ENCODE measurements around the gene MUC20.
"Not testable (repeated sequence)": the region's sequence is repeated elsewhere in the genome, so short reads cannot be mapped to it uniquely, and the experiment has no call there.

Gene MUC20, protein sequence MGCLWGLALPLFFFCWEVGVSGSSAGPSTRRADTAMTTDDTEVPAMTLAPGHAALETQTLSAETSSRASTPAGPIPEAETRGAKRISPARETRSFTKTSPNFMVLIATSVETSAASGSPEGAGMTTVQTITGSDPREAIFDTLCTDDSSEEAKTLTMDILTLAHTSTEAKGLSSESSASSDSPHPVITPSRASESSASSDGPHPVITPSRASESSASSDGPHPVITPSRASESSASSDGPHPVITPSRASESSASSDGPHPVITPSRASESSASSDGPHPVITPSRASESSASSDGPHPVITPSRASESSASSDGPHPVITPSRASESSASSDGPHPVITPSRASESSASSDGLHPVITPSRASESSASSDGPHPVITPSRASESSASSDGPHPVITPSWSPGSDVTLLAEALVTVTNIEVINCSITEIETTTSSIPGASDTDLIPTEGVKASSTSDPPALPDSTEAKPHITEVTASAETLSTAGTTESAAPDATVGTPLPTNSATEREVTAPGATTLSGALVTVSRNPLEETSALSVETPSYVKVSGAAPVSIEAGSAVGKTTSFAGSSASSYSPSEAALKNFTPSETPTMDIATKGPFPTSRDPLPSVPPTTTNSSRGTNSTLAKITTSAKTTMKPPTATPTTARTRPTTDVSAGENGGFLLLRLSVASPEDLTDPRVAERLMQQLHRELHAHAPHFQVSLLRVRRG

DNA sequence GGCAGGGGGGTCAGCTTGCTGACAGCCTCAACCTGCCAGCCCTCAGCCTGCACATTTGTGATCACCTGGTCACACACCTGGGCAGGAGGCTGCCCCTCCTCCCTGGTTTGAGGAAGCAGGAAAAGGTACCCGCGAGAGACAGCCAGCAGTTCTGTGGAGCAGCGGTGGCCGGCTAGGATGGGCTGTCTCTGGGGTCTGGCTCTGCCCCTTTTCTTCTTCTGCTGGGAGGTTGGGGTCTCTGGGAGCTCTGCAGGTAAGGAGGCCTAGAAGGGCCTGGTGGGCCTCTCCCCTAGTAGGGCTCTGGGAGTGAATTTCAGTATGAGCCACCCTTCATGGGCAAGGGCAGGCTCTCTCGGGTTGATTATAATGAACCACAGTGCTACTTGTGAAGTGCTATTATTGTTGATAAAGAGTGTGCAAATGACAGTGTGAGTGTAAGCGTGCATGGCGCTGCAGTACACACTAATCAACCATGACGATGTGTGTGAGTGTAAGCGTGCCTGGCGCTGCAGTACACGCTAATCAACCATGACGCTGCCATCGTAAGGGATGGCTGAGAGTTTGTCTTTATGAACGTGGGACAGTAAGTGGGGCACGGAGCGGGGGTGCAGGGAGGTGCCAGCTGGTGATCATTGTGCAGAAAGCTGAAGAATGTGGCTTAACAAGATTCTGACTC, at the start of gene MUC20:
MUC20 (plus strand) TSS at position 148 of the 676 bp plus-strand sequence; CDS start at position 178, 30 bp downstream.
- DNase-seq: not testable (repeated sequence)

DNA sequence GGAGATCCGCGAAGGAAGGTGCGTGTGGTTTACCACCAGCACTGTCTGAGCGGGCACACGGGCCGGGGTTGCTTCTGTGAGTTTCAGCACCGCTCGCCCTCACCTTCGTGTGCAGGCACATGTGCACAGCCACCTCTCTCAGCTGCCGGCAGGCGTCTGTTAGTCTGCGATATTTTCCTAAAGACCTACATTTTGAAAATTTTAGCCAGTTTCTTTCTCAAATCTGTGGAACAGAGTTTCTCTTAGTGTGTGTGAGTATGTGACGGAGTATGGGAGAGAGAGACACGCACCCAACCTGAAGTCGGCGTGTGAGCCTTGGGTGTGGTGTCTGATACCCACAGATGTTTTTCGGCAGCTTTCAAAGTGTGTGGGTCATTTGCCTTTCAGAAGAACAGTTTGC, 49.5 kb upstream of the MUC20 start:
- not testable (repeated sequence) for DNase-seq

DNA sequence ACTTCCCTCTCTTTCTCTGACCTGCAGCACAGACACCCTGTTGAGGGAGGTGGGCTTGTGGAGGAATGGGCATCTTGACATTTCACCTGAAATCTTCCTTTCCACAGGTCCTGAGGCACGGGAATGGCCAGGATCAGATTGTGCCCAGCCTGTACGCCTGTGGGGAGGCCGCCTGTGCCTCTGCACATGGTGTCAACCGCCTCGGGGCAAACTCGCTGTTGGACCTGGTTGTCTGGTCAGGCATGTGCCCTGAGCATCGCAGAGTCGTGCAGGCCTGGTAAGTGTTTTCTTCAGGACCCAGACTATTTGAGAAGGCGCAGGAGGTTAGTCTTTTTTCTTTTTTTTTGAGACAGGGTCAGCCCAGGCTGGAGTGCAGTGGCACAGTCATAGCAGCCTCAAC, 47.1 kb upstream of the MUC20 start:
- DNase-seq: not testable (repeated sequence)

DNA sequence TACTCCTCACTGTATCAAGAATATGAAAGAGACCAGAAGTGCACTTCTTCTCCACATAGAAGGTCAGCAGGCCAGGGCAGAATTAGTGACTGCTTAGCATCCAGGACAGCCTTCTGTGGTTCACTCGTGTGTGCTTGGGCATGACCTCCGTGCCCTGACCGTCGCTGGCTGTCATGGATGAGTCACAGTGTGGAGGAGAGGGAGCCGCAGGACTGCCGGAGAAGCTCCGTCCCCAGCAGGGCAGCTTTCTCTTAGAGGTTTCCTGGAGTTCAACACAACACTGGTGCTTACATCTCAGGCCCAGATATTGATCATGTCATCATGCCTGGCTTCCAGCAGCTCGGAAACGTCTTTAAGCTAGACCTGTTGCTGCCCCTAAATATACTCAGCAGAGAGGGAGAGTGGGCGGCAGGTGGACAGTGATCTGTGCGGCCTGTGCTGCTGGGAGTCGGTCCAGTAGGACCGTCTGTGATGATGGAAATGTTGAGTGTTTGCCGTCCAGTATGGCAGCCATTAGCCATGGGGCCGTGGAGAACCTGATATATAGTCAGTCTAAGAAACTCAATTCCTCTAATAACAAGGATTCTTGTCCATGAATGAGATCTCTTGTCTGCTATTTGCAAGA, 42.3 kb upstream of the MUC20 start:
- not testable (repeated sequence) for DNase-seq

DNA sequence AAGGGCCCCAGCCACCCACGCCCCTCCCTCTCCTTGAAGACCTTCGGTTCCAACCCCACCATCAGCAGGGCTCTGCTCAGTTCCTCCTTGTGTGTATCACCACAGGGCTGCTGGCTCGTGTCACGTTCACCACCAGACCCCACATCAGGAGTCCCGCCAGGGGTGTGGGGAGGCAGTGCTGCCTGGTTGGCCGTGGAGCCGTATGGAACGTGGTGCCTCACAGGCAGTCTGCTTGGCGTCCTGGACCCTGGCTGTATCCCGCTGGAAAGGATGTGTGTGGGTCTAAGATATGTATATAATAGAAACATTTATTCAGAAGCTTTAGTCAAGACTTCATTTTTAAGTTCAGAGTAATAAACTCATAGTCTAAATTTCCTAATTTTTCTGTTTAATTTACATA, 40.1 kb upstream of the MUC20 start:
- DNase-seq: not testable (repeated sequence)

DNA sequence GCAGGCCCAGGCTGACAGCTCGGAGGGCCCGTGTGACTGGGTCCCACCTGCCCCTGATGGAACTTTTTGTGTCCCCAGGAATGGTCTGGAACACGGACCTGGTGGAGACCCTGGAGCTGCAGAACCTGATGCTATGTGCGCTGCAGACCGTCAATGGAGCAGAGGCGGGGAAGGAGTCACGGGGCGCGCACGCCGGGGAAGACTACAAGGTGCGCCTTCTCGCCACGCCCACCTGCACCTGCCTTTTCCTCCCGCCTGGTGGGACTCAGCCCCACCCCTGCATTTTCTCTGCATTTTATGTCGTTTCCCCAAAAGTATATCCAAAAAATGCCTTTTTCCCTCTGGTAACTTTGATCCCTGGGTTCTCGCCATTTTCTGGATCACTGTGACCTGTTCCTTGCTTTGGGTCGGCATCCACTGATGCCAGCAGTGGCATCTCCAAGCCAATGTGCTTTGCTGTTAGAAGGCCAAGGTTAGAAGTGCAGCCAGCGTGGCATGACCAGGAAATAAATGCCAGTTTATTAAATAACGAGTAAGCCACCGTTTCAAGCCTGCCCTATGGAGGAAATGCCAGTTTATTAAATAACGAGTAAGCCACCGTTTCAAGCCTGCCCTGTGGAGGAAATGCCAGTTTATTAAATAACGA, 39.2 kb upstream of the MUC20 start:
- DNase-seq: not testable (repeated sequence)

DNA sequence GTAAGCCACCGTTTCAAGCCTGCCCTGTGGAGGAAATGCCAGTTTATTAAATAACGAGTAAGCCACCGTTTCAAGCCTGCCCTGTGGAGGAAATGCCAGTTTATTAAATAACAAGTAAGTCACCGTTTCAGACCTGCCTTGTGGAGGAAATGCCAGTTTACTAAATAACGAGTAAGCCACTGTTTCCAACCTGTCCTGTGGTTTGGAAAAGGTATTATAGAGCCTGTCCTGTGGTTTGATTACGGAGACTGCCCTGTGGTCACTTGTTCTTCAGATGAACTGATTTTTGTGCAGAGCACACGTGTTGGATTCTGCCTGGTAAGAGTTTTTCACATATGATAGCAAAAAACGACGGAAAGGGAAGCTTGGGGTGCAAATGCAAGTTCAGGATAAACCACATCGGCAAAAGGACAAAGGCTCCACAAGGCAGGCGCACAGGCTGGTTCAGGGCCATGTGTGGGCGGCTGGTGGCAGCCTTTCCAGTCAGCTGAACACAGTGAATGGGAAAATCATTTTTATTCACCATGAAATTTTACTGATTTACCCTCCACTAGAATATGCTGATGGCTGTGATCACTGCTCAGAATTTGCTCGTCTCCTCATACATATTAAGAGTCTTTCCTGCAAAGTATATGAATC, 38.6 kb upstream of the MUC20 start:
- not testable (repeated sequence) for DNase-seq

DNA sequence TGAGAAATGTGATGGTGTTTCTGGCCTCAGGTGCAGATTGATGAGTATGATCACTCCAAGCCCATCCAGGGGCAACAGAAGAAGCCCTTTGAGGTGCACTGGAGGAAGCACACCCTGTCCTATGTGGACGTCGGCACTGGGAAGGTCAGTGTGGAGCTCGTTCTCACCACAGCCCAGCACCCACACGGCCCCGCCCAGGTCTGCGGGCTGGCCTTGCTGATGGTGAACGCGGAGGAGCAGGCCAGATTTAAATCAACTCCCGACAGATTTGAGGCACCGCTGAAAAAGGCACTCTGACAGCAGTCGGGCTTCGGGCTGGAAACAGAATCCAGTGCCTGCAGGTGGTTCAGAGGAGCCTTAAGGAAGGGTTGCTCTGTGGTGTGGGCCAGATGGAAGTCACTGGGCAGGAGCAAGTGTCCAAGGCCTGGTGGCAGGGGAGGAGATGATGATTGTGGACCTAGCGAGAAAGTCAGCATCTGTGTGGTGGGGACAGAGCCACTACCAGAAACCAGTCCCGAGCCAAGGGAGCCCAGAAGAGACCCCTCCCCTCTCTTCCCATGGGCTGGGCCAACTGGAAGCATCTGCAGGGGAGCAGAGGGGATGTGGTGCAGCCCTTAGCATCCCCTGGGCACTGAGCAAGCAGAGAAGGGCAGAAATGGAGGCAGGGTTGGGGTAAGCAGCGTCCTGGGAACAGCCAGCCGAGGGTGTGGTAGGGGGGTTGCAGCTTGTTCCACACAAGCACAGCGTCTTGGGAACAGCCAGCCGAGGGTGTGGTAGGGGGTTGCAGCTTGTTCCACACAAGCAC, 36.9 kb upstream of the MUC20 start:
- not testable (repeated sequence) for DNase-seq

DNA sequence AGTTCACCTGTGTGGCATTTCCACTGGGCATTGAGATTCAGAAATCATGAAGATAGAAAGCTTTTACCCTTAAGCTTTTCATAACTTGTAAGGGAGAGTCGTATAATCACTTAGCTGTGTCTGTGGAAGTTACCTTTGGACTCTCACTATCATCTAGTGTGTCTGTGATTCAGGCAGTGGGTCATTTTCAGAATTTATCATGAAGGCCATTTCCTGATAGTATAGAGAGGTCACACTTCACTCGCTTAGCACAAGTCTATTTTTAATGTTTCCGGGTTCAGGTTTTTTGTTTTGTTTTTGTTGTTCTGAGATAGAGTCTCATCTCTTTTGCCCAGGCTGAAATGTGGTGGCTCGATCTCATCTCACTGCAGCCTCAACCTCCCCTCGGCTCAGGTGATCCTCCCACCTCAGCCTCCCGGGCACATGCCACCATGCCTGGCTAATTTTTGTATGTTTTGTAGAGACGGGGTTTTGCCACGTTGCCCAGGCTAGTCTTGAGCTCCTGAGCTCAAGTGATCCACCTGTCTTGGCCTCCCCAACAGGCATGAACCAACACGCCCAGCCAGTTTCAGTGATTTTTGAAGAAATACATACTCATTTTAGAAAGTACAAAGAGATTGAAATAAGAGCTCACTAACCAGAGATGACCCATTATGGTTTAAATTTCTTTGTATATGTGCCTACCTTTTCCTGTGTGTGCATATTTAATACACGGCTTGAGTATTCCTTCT, 36.1 kb upstream of the MUC20 start:
- DNase-seq: not testable (repeated sequence)

DNA sequence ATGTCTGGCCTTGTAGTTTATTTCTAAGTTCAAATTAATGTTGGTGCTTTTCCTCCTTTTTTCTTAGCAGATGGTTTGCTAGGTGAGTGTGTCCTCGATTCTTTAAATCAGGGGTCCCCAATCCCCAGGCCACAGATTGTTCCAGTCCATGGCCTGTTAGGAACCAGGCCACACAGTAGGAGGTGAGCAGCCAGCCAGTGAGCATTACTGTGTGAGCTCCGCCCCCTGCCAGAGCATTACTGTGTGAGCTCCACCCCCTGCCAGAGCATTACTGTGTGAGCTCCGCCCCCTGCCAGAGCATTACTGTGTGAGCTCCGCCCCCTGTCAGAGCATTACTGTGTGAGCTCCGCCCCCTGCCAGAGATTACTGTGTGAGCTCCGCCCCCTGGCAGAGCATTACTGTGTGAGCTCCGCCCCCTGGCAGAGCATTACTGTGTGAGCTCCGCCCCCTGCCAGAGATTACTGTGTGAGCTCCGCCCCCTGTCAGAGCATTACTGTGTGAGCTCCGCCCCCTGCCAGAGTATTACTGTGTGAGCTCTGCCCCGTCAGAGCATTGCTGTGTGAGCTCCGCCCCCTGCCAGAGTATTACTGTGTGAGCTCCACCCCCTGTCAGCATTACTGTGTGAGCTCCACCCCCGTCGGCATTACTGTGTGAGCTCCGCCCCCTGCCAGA, 34.1 kb upstream of the MUC20 start:
- not testable (repeated sequence) for DNase-seq

DNA sequence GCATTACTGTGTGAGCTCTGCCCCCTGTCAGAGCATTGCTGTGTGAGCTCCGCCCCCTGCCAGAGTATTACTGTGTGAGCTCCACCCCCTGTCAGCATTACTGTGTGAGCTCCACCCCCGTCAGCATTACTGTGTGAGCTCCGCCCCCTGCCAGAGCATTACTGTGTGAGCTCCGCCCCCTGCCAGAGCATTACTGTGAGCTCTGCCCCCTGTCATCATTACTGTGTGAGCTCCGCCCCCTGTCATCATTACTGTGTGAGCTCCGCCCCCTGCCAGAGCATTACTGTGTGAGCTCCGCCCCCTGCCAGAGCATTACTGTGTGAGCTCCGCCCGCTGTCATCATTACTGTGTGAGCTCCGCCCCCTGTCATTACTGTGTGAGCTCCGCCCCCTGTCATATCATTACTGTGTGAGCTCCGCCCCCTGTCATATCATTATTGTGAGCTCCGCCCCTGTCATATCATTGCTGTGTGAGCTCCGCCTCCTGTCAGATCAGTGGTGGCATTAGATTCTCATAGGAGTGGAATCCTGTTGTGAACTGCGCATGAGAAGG, 33.5 kb upstream of the MUC20 start:
- DNase-seq: not testable (repeated sequence)

DNA sequence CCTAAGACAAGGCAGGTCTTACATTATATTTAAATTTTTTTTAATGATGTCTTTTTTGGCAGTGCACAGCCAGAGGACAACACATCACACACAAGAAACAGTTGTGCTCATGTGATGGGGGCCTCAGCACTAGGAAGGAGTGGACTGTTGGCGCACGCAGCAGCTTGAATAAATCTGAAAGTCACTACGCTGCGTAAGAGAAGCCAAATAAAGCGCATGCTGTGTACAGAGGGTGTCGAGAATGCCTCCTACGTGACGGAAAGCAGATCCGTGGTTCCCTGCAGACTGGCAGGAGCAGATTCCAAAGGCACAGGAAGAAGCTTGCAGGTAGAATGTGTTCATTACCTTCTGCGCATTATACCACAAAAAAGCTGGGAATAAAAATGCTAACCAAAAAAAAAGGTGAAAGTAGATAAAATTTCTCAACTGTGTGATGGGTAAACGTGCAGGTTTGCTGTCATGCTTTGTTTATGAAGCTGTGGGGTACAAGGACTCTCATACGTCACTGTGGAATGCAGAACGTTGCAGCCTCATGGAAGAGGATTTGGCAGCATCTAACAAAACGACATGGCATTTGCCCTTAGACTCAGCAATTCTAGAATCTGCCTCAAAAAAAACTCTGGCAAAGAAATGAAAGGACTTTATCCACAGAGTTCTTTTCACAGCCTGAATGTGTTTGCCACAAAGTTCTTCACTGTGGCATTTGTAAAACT, 32.2 kb upstream of the MUC20 start:
- DNase-seq: not testable (repeated sequence)

DNA sequence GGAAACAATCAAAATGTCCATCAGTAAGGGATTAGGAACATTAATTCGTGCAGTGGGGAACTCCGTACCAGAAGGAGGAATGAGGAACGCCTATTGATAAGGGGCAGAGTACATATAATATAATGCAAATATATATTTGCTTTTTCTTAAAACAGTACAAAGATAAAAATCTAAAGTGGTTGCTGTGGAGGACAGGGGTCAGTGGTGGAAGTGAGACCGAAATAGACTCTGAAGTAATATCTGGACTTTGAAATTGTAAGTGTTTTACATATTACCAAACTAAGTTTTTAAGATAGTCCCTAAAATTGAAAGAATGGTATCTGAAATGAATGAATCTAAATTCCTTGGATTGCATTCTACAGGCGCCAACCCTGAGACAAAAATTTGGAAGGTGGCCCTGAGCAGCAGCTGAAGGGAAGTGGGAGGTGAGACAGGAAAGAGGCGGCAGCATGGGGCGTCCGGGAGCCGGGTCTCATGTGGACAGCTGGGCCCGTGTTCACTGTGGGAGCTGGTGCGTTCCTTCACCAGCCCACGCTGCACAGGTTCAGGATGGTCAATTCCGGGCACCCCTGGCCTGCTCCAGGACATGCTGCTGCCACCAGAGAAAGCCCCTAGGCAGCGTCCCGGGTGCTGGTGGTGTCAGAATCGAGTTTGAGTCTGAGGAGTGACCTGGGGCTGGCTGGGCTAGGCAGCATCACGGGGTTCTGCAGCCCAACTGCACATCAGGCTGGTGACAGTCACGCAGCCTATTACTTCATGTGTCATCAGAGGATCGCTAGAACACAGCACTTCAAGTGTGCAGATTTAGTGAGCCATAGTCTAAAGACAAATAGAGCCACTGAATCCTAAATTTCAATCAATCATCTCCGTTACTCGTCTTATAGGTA, 31.4 kb upstream of the MUC20 start:
- DNase-seq: not testable (repeated sequence)

DNA sequence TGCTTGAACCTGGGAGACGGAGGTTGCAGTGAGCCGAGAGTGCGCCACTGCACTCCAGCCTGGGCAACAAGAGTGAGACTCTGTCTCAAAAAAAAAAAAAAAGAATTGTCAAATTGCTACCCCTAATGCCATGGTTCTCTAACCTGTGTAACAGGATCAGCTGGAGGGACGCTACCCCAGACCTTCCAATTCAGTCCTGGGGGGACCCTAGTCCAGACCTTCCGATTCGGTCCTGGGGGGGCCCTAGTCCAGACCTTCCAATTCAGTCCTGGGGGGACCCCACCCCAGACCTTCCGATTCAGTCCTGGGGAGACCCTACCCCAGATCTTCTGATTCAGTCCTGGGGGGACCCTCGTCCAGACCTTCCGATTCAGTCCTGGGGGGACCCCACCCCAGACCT, 29.8 kb upstream of the MUC20 start:
- DNase-seq: no peak

DNA sequence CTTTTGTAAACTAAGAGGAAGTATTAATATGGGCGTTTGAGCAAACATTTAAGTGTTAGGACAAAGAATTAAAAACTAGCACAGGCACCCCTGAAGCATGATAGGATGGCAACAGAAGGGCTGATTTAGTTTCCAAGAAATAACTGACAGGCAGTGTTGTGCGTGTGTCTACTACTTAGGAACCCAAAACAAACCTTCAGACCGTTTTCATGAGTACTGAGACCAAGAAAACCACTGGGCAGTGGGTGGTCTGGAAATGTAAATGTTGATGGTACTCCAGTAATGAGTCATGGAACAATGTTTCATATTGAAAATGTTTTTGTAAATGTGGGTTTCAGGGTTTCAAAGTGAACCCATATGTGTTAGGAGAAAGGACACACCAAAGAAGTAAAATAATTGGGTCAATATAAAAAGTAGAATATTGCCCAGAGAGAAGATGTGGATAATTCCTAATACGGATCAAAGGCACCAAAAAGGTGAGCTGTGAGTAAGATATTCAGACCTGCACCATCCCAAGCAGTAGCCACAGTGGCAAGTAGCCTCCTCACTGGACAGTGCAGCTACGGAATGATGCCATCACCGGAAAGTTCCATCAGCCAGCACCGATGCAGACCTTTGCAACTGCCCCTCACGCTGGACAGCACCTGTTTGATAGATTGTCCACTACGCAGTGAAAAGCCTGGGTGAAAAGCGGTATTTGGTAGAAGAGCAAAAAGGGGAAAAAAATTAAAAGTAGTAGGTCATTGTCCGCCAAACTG, 29.0 kb upstream of the MUC20 start:
- not testable (repeated sequence) for DNase-seq

DNA sequence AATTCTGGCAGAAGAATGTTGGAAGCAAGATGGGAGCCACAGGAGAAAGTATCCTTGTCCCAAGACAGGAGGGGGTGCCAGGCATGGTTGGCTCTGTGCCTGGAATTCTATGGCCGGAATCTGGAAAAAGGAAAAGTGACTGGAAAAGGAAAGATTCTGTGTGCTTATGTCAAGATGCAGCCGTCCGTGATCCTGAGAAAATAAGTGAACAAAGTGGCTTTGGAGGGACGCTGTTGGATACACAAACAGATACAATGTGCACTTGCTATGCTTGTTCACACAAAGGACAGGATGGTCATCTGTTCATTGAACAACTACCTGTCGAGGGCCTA, 28.5 kb upstream of the MUC20 start:
- no peak for DNase-seq

DNA sequence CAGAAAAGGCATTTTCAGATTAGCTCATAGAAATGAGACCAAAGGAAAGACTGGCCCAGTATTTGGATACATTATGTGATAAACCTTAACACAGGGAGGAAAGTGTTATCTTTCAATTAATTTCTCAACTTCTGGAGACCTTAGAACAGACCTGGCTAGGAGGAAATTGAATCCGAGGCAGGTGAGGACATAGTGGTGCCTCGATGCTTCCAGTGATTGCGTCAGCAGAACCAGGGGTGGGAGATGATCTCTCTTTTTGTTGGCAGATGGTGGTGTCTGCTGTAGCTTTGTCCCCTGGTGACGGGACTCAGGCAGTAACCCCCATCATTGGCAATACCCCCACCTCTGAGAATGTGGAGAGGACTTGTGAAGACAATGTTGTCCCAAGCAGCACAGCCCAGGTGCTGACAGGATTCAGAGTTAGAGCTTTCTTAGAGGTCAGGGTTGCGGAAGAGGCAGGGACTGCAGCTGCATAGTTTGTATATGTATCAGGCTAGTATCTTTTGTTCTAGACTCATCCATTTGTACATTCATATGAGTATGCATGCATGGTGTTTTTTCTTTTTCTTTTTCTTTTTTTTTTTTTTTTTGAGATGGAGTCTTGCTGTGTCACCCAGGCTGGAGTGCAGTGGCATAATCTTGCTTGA, 27.9 kb upstream of the MUC20 start:
- no peak for DNase-seq

Data from NCI-H2227 treated with DMSO at 0.1 percent for 48 hours (cell line).